HG02870 (cell line): Measurements from ENCODE around the gene FBP1.

ENCODE experiments used
- ATAC-seq: cut with Tn5 transposase; IDR thresholded peaks from one replicate; pipeline ENCODE4 v1.9.1; 2021; ENCODE audit warnings: mild to moderate bottlenecking, moderate library complexity; ENCODE audit not compliant: unreplicated experiment

Gene FBP1

GRCh38 chr9:94639061-94639998, at the start of gene FBP1:
FBP1 (minus strand) TSS chr9:94639518; CDS start chr9:94639310, 208 bp downstream.
- ATAC-seq, result peak; percentile 62

GRCh38 chr9:94687451-94687850, 48.1 kb upstream of the FBP1 start:
- no peak for ATAC-seq

GRCh38 chr9:94685359-94685758, 46.0 kb upstream of the FBP1 start:
- ATAC-seq, result no peak

GRCh38 chr9:94681508-94681907, 42.2 kb upstream of the FBP1 start:
- no peak for ATAC-seq

GRCh38 chr9:94680621-94681020, 41.3 kb upstream of the FBP1 start:
- no peak for ATAC-seq

- ATAC-seq, result no peak
Observed at GRCh38 chr9:94680020-94680419, 40.7 kb upstream of the FBP1 start.

- ATAC-seq, result no peak
Observed at GRCh38 chr9:94679587-94679986, 40.3 kb upstream of the FBP1 start.

- no peak for ATAC-seq
Observed at GRCh38 chr9:94677929-94678328, 38.6 kb upstream of the FBP1 start.

GRCh38 chr9:94676446-94677131, 37.3 kb upstream of the FBP1 start:
- no peak for ATAC-seq

GRCh38 chr9:94675008-94675881, 35.9 kb upstream of the FBP1 start:
- no peak for ATAC-seq

- ATAC-seq, result no peak
Observed at GRCh38 chr9:94672811-94673487, 33.6 kb upstream of the FBP1 start.

- ATAC-seq, result no peak
Observed at GRCh38 chr9:94668928-94669729, 29.8 kb upstream of the FBP1 start.

- ATAC-seq, result no peak
Observed at GRCh38 chr9:94668418-94668927, 29.2 kb upstream of the FBP1 start.

GRCh38 chr9:94666364-94667099, 27.2 kb upstream of the FBP1 start:
- no peak for ATAC-seq

- ATAC-seq, result no peak
Observed at GRCh38 chr9:94665613-94666012, 26.3 kb upstream of the FBP1 start.

GRCh38 chr9:94664801-94665200, 25.5 kb upstream of the FBP1 start:
- ATAC-seq, result no peak

- ATAC-seq, result no peak
Observed at GRCh38 chr9:94663640-94664039, 24.3 kb upstream of the FBP1 start.

- no peak for ATAC-seq
Observed at GRCh38 chr9:94663140-94663539, 23.8 kb upstream of the FBP1 start.
